Measurements from ENCODE around the gene FGD6. TPM values are rescaled to one million over a fixed set of nuclear protein-coding genes. Genes with fewer than 3 reads are reported as not detected.
"Not testable (repeated sequence)": the region's sequence is repeated elsewhere in the genome, so short reads cannot be mapped to it uniquely, and the experiment has no call there.

The FGD6 gene
- total and polyA plus RNA-seq, 2 donors (not counting 1 experiment from before 2014, with no cell fraction given) = 3.3 to 4.7 TPM

DNA sequence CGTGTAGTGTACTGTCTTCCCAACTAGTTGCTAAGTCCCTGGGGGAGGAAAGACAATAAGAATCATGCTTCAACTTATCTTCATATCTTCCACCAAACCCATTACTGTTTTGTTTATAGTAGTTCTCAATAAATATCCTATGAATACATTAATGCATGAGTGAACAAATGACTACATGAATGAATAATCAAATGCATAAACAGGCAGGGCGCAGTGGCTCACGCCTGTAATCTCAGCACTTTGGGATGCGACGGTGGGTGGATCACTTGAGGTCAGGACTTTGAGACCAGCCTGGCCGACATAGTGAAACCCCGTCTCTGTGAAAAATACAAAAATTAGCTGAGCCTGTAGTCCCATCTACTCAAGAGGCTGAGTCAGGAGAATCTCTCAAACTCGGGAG, 111.7 kb downstream of the FGD6 start:
- no peaks in the 10 kb centered on the region for H3K79me2 ChIP-seq (ENCODE audit: control insufficient read depth, insufficient read depth, low read length)
- peak in 1 of 2 donors; percentile 13 for DNase-seq (ENCODE audit: low read depth in 2 of 2)

DNA sequence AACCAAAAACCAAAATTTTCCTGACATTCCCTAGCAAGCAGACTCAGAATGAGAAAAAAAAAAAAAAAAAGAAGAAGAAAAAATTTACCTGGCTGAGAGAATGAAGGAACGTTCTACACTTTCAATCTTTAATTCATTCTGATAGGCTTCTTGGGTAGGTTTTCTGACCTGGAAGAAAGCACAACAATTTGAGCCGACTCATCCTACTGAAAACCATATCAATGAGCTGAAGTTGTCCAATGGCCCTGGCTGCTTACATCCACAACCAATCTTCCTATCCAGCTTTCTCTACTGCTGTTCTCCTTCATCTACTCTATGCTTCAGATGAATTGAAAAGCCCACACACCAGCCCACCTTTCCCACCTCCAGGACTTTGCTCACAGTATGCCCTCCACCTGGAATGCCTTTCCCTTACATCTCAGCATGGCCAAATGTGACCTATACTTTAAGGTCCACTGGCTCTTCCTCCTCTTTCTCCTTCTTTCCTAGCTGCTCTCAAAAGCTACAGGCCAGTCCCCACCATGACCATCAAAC, 112.3 kb downstream of the FGD6 start:
- Histone ChIP-seq H3K79me2 (ENCODE audit: control insufficient read depth, insufficient read depth, low read length) (no peaks in the 10 kb centered on the region), H4K20me1 (ENCODE audit: control insufficient read depth, extremely low read depth, insufficient read depth, low read length) (no peaks in the 10 kb centered on the region), H3K4me1 (ENCODE audit: control insufficient read depth, extremely low read depth, insufficient read depth, low read length) (peaks cover 2% of the 10 kb centered on the region), H3K27me3 (ENCODE audit: control insufficient read depth, insufficient read depth, low read length) (no peaks in the 10 kb centered on the region), H3K36me3 (ENCODE audit: control insufficient read depth, insufficient read depth, low read length) (no peaks in the 10 kb centered on the region), H3K4me3 (replicated peaks in 1 of 4; ENCODE audit: control extremely low read depth in 1 of 4, insufficient read depth in 1 of 4, low read depth in 3 of 4, low read length in 4 of 4) (no peak overlapping the region), H3K9me3 (ENCODE audit: control insufficient read depth, insufficient read depth, low read depth, low read length) (no peaks in the 10 kb centered on the region), H3K4me2 (ENCODE audit: extremely low read depth, insufficient read depth, low read length) (no peak overlapping the region), H2AFZ (ENCODE audit: low read length) (no peak overlapping the region), H3K27ac (ENCODE audit: insufficient read depth, low read length) (no peak overlapping the region), H3K9ac (ENCODE audit: insufficient read depth, low read length) (no peak overlapping the region)
- no peak for DNase-seq (ENCODE audit: low read depth in 2 of 2)
- no peak for TF ChIP-seq EZH2 (IDR thresholded peaks at IDR 0.05; ENCODE audit: low read length, missing control alignments)
- TF ChIP-seq, protein P1, sequence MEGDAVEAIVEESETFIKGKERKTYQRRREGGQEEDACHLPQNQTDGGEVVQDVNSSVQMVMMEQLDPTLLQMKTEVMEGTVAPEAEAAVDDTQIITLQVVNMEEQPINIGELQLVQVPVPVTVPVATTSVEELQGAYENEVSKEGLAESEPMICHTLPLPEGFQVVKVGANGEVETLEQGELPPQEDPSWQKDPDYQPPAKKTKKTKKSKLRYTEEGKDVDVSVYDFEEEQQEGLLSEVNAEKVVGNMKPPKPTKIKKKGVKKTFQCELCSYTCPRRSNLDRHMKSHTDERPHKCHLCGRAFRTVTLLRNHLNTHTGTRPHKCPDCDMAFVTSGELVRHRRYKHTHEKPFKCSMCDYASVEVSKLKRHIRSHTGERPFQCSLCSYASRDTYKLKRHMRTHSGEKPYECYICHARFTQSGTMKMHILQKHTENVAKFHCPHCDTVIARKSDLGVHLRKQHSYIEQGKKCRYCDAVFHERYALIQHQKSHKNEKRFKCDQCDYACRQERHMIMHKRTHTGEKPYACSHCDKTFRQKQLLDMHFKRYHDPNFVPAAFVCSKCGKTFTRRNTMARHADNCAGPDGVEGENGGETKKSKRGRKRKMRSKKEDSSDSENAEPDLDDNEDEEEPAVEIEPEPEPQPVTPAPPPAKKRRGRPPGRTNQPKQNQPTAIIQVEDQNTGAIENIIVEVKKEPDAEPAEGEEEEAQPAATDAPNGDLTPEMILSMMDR (conservative IDR thresholded peaks at IDR 0.05 in 1 of 2, IDR thresholded peaks at IDR 0.05 in 1 of 2; ENCODE audit: low read depth in 1 of 2, low read length in 2 of 2) = no peak

More for the DNA sequence above, 111.7 kb downstream of the FGD6 start:
- no peak overlapping the region for H2AFZ ChIP-seq (ENCODE audit: low read length)
- no peak overlapping the region for H3K4me3 ChIP-seq (replicated peaks in 1 of 4; ENCODE audit: control extremely low read depth in 1 of 4, insufficient read depth in 1 of 4, low read depth in 3 of 4, low read length in 4 of 4)
- no peak for TF ChIP-seq EZH2 (IDR thresholded peaks at IDR 0.05; ENCODE audit: low read length, missing control alignments)
- no peak overlapping the region for H3K4me2 ChIP-seq (ENCODE audit: extremely low read depth, insufficient read depth, low read length)
- H4K20me1 ChIP-seq (ENCODE audit: control insufficient read depth, extremely low read depth, insufficient read depth, low read length) = no peaks in the 10 kb centered on the region
- H3K36me3 ChIP-seq (ENCODE audit: control insufficient read depth, insufficient read depth, low read length) = no peaks in the 10 kb centered on the region
- no peak overlapping the region for H3K9ac ChIP-seq (ENCODE audit: insufficient read depth, low read length)
- H3K9me3 ChIP-seq (ENCODE audit: control insufficient read depth, insufficient read depth, low read depth, low read length) = no peaks in the 10 kb centered on the region
- no peaks in the 10 kb centered on the region for H3K27me3 ChIP-seq (ENCODE audit: control insufficient read depth, insufficient read depth, low read length)
- peaks cover 2% of the 10 kb centered on the region for H3K4me1 ChIP-seq (ENCODE audit: control insufficient read depth, extremely low read depth, insufficient read depth, low read length)
- H3K27ac ChIP-seq (ENCODE audit: insufficient read depth, low read length) = no peak overlapping the region

DNA sequence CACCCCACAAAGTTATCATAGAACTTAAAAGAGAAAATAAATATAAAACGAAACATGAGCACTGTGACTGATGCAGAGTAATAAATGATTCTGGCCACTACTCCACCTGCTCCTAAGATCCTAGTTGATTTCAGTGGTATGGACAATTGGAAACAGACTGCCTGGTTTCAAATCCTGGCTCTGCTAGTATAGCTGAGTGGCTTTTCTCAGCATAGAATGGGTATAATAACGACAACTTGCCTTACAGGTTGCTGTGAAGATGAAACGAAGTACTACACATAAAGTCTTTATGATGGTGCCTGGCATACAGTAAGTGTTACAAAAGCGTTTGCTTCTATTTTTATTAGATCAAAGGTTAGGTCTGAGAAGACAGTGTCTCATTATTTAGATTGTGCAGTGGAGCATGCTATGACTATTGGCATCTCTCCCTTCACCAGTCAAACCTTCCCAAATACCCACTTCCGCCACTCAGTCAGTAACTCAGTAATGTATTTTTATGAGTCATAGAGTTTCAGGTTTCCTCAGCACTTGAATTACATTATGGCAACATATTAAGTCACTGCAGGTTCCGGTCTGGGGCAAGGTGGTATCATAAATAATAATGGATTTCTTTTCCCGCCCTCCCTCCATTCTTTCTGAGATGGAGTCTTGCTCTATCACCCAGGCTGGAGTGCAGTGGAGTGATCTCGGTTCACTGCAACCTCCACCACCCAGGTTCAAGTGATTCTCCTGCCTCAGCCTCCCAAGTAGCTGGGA, 114.2 kb downstream of the FGD6 start:
- H3K79me2 ChIP-seq (ENCODE audit: control insufficient read depth, insufficient read depth, low read length) = no peaks in the 10 kb centered on the region
- no peak overlapping the region for H3K9ac ChIP-seq (ENCODE audit: insufficient read depth, low read length)
- H3K27ac ChIP-seq (ENCODE audit: insufficient read depth, low read length) = no peak overlapping the region
- H3K9me3 ChIP-seq (ENCODE audit: control insufficient read depth, insufficient read depth, low read depth, low read length) = no peaks in the 10 kb centered on the region
- H3K4me3 ChIP-seq (replicated peaks in 1 of 4; ENCODE audit: control extremely low read depth in 1 of 4, insufficient read depth in 1 of 4, low read depth in 3 of 4, low read length in 4 of 4) = no peak overlapping the region
- H4K20me1 ChIP-seq (ENCODE audit: control insufficient read depth, extremely low read depth, insufficient read depth, low read length) = no peaks in the 10 kb centered on the region
- DNase-seq (ENCODE audit: low read depth in 2 of 2) = peak; percentile 83 to 94
- no peaks in the 10 kb centered on the region for H3K27me3 ChIP-seq (ENCODE audit: control insufficient read depth, insufficient read depth, low read length)
- no peak for TF ChIP-seq EZH2 (IDR thresholded peaks at IDR 0.05; ENCODE audit: low read length, missing control alignments)
- TF ChIP-seq, protein P1 (conservative IDR thresholded peaks at IDR 0.05 in 1 of 2, IDR thresholded peaks at IDR 0.05 in 1 of 2; ENCODE audit: low read depth in 1 of 2, low read length in 2 of 2) = no peak
- H3K36me3 ChIP-seq (ENCODE audit: control insufficient read depth, insufficient read depth, low read length) = no peaks in the 10 kb centered on the region
- no peak overlapping the region for H2AFZ ChIP-seq (ENCODE audit: low read length)
- peaks cover 5% of the 10 kb centered on the region for H3K4me1 ChIP-seq (ENCODE audit: control insufficient read depth, extremely low read depth, insufficient read depth, low read length)
- H3K4me2 ChIP-seq (ENCODE audit: extremely low read depth, insufficient read depth, low read length) = no peak overlapping the region

DNA sequence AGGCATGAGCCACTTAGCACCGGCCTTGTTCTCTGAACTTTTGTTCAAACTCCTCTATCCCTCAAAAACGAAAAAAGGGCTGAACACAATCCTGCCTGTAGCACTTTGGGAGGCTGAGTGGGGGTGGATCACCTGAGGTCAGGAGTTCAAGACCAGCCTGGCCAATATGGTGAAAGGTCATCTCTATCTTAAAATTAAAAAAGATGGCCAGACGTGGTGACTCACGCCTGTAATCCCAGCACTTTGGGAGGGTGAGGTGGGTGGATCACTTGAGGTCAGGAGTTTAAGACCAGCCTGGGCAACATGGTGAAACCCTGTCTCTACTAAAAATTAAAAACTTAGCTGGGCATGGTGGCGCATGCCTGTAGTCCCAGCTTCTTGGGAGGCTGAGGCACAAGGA, 115.3 kb downstream of the FGD6 start:
- H3K9ac ChIP-seq (ENCODE audit: insufficient read depth, low read length); H3K4me1 ChIP-seq (ENCODE audit: control insufficient read depth, extremely low read depth, insufficient read depth, low read length); H3K36me3 ChIP-seq (ENCODE audit: control insufficient read depth, insufficient read depth, low read length); H4K20me1 ChIP-seq (ENCODE audit: control insufficient read depth, extremely low read depth, insufficient read depth, low read length); H3K9me3 ChIP-seq (ENCODE audit: control insufficient read depth, insufficient read depth, low read depth, low read length); H3K4me2 ChIP-seq (ENCODE audit: extremely low read depth, insufficient read depth, low read length); H3K27ac ChIP-seq (ENCODE audit: insufficient read depth, low read length); H3K27me3 ChIP-seq (ENCODE audit: control insufficient read depth, insufficient read depth, low read length); H3K79me2 ChIP-seq (ENCODE audit: control insufficient read depth, insufficient read depth, low read length); H3K4me3 ChIP-seq (replicated peaks in 1 of 4; ENCODE audit: control extremely low read depth in 1 of 4, insufficient read depth in 1 of 4, low read depth in 3 of 4, low read length in 4 of 4); H2AFZ ChIP-seq (ENCODE audit: low read length); DNase-seq (ENCODE audit: low read depth in 2 of 2): not testable (repeated sequence)

Measured in fibroblast of lung (primary cell).